Duodenal mucosa (tissue), 2 donors: ENCODE results near the gene ZNF223.

ENCODE experiments used
- H3K27ac ChIP-seq: one replicate; pipeline ENCODE4 v1.7.0; 2013; ENCODE audit warnings: low read depth, low read length
- H3K27me3 ChIP-seq, 2 donors: one replicate each; pipeline ENCODE4 v1.7.0; 2013; ENCODE audit warnings: low read length in 2 of 2, control low read depth in 1 of 2; ENCODE audit not compliant: insufficient read depth in 2 of 2, control insufficient read depth in 1 of 2
- H3K36me3 ChIP-seq, 2 donors: one replicate each; pipeline ENCODE4 v1.7.0; 2013; ENCODE audit warnings: low read length in 2 of 2, control low read depth in 1 of 2; ENCODE audit not compliant: insufficient read depth in 2 of 2, control insufficient read depth in 1 of 2
- H3K4me1 ChIP-seq, 2 donors: one replicate each; pipeline ENCODE4 v1.7.0; 2013; ENCODE audit warnings: low read length in 2 of 2, control low read depth in 1 of 2; ENCODE audit not compliant: insufficient read depth in 2 of 2, control insufficient read depth in 1 of 2
- H3K4me3 ChIP-seq, 2 donors: one replicate each; pipeline ENCODE4 v1.7.0; 2013; ENCODE audit warnings: low read length in 2 of 2, low read depth in 1 of 2
- H3K9ac ChIP-seq, 2 donors: one replicate each; pipeline ENCODE4 v1.7.0; 2013; ENCODE audit warnings: low read length in 2 of 2, low read depth in 1 of 2
- H3K9me3 ChIP-seq, 2 donors: one replicate each; pipeline ENCODE4 v1.7.0; 2013; ENCODE audit warnings: low read length in 2 of 2, control low read depth in 1 of 2; ENCODE audit not compliant: control insufficient read depth in 1 of 2

Gene ZNF223

DNA sequence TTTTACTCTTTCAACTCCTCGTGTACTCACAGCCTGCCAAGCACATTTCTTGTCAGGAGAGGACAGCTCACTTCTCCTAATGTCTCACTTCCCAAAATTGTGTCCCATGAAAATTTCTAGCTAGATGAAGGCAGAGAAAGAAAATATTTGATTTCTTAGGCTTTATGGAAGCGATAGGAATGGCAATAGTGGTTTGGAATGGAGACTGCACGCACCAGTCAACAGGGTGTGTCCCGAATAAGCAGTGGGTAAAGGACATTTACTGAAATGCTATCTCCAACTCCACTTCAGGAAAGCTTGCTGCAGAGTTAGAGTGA lies 27.0 kb upstream of the ZNF223 start:
- Histone ChIP-seq H3K36me3 (peaks cover 22 to 31% of the 10 kb centered on the region in 2 donors), H3K9me3 (peaks cover 0 to 24% of the 10 kb centered on the region in 2 donors), H3K4me1 (peaks cover 4 to 6% of the 10 kb centered on the region in 2 donors), H3K4me3 (peak overlapping the region; percentile 82 to 97), H3K27ac (no peak overlapping the region), H3K27me3 (no peaks in the 10 kb centered on the region), H3K9ac (peak overlapping the region in 1 of 2 donors; percentile 72)

DNA sequence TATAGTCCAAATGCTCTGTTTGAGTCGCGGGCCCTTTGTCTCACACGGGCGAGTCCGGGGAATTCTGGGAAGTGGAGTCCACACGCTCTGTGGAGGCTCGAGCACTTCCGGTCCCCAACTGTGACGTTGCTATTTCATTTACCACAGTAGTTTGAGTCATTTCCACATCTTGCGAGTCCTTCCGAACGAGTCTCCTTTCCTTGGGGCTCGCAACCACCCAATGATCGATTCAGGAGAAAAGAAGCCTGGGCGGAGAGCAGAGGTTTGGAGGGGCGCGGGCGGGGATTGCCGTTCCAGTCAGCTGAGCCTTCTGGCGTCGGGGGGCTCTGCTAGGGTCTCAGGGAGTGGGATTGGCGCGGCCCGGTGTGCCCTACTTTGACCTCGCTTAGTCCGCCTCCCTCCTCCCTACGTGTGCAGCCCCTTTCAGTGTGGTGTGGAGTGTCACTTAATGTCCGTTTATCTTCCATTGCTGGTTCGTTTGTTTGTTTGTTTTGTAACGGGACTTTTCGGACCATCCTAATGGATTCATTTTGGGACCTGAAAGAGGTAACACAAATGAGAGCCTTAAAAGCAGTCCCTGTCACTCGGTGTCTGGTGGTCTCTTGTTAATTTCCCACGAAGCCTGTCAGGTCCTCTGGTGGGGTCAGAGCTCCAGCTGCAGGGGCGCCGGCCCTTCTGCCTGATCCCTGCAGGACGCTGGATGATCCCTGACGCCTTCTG lies 26.5 kb upstream of the ZNF223 start, which contains the start of gene ZNF222:
Gene ZNF222 (plus strand): TSS at position 163 of the 720 bp plus-strand sequence. CDS start 58 bp downstream, at position 221.
- Histone ChIP-seq H3K9ac (peak within 1 kb of the TSS; percentile 72 to 75), H3K9me3 (peaks cover 0 to 29% of the 10 kb centered on the region in 2 donors), H3K4me3 (peak within 1 kb of the TSS; percentile 82 to 97), H3K27me3 (no peaks in the 10 kb centered on the region), H3K36me3 (peaks cover 25 to 36% of the 10 kb centered on the region in 2 donors), H3K4me1 (peaks cover 4 to 6% of the 10 kb centered on the region in 2 donors), H3K27ac (no peak within 1 kb of the TSS)

DNA sequence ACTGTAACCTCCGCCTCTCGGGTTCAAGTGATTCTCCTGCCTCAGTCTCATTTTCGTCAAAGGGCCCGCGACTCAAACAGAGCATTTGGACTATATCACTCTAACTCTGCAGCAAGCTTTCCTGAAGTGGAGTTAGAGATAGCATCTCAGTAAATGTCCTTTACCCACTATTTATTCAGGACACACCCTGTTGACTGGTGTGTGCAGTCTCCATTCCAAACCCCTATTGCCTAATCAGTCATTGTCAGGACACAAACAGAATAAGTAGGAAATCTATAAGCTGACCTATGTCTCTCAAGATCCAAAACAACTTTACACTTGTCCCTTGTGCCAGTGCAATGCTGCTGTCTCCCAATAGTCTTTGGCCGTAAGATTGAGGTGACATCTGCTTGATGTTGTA lies 25.2 kb upstream of the ZNF223 start:
- no peak overlapping the region for H3K9ac ChIP-seq
- no peak overlapping the region for H3K27ac ChIP-seq
- no peak overlapping the region for H3K4me3 ChIP-seq
- H3K36me3 ChIP-seq, result peaks cover 32 to 47% of the 10 kb centered on the region in 2 donors
- no peaks in the 10 kb centered on the region for H3K27me3 ChIP-seq
- H3K4me1 ChIP-seq, result peaks cover 4 to 6% of the 10 kb centered on the region in 2 donors
- H3K9me3 ChIP-seq, result peaks cover 5 to 38% of the 10 kb centered on the region in 2 donors

DNA sequence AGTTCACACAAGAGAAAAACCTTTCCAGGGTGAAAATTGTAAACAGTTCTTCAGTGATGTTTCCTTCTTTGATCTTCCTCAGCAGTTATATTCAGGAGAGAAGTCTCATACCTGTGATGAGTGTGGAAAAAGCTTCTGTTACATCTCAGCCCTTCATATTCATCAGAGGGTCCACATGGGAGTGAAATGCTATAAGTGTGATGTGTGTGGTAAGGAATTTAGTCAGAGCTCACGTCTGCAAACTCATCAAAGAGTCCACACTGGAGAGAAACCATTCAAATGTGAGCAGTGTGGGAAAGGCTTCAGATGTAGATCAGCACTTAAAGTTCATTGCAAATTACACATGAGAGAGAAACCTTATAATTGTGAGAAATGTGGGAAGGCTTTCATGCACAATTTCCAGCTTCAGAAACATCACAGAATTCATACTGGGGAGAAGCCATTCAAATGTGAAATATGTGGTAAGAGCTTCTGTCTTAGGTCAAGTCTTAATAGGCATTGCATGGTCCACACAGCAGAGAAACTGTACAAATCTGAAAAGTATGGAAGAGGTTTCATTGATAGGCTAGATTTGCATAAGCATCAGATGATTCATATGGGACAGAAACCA lies 19.7 kb upstream of the ZNF223 start:
- no peak overlapping the region for H3K9ac ChIP-seq
- peaks cover 42 to 55% of the 10 kb centered on the region in 2 donors for H3K36me3 ChIP-seq
- no peaks in the 10 kb centered on the region for H3K27me3 ChIP-seq
- H3K4me1 ChIP-seq, result no peaks in the 10 kb centered on the region
- H3K27ac ChIP-seq, result no peak overlapping the region
- H3K4me3 ChIP-seq, result peak overlapping the region in 1 of 2 donors; percentile 0
- H3K9me3 ChIP-seq, result peaks cover 40 to 65% of the 10 kb centered on the region in 2 donors

DNA sequence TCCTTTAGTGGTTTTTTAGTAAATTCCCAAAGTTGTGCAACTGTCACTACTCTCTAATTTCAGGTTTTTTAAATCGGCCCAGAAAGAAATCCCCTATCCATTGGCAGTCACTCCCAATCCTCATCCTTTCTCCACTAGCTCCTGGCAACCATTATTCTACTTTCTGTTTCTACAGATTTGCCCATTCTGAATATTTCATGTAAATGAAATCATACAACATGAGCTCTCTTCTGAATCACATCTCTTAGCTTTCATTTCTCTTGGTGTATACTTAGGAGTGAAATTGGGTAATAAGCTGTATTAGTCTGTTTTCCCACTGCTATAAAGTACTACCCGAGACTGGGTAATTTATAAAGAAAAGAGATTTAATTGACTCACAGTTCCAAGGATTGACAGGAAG lies 9.7 kb upstream of the ZNF223 start:
- H3K4me1 ChIP-seq, result no peaks in the 10 kb centered on the region
- H3K36me3 ChIP-seq, result no peaks in the 10 kb centered on the region
- peaks cover 5 to 12% of the 10 kb centered on the region in 2 donors for H3K9me3 ChIP-seq
- no peak overlapping the region for H3K27ac ChIP-seq
- H3K9ac ChIP-seq, result no peak overlapping the region
- H3K4me3 ChIP-seq, result no peak overlapping the region
- H3K27me3 ChIP-seq, result no peaks in the 10 kb centered on the region

DNA sequence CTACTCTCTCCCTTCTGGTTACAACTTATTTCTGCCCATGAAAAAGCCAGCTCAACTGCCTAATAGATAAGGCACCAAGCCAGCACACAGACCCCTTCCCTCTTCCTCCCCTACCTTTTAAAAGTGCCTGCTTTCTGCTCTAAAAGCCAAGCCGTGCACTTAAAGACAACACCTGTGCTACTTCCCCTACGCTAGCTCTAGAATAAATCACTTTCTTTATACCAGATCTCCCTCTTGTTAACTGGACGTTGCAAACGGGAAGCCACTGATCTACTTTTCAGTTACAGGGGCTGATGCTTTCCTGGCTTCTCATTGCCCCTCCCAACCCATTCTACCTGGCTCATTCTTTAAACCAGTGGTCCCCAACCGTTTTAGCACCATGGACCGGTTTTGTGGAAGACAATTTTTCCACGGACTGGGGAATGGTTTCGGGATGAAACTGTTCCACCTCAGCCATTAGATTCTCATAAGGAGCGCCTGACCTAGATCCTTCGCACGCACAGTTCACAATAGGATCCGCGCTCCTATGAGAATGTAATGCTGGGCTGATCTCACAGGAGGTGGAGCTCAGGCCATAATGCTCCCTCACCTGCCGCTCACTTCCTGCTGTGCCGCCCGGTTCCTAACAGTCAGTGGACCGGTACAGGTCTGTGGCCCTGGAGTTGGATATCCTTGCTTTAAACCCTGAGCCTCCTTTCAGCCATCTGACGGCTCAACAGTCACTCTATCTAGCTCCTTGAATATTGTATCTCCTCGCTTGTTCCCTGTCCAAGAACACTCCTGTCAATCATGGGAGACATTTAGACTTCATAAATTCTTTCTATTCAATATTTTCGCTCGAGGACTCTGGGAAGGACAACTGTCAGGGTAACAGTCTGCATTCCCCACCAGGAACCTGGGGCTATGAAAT lies 841 bp upstream of the ZNF223 start:
- peaks cover 4 to 11% of the 10 kb centered on the region in 2 donors for H3K36me3 ChIP-seq
- peak overlapping the region; percentile 80 to 97 for H3K4me3 ChIP-seq
- no peak overlapping the region for H3K27ac ChIP-seq
- peak overlapping the region in 1 of 2 donors; percentile 87 for H3K9ac ChIP-seq
- peaks cover 0 to 3% of the 10 kb centered on the region in 2 donors for H3K27me3 ChIP-seq
- peaks cover 10 to 18% of the 10 kb centered on the region in 2 donors for H3K4me1 ChIP-seq
- peaks cover 7 to 11% of the 10 kb centered on the region in 2 donors for H3K9me3 ChIP-seq

DNA sequence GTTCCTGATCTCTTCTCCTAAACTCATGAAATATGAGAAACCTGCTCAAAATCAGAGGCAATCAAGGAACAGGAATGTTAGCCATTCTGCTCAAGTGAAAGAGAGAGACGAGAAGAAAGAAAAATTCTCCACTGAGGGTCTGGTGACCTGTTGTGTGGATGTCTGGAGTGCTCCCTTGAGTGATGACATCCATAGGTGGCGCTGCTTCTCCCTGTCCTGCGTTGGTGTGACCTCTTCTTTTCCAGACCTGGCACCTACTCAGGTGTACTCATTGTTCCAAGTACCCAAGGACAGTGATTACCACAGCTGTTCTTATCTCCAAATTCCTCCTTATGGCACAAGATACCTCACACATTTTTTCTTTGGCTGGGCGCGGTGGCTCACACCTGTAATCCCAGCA lies 4.0 kb downstream of the ZNF223 start:
- Histone ChIP-seq H3K9me3 (peaks cover 12 to 14% of the 10 kb centered on the region in 2 donors), H3K36me3 (peaks cover 31 to 44% of the 10 kb centered on the region in 2 donors)

DNA sequence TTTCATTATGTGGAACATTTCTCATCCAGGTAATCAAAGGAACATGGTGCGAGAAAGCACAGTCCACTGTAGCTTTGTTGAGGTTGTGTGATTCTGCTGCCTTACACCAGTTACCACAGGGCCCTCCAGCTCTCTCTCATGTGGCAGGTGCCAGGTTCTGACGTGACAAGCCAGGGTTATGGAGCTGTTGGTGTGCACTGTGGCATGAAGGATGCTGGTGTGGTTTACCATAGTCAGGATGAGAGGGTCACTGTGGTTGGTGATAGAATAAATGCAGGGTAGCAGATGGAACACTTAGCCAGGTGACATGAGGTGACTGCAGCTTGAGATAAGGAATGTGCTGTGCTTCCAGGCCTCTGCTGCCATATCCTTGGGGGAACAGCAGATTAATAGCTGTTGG lies 7.4 kb downstream of the ZNF223 start:
- H3K4me3 ChIP-seq, result no peak overlapping the region
- no peaks in the 10 kb centered on the region for H3K4me1 ChIP-seq
- H3K9ac ChIP-seq, result no peak overlapping the region
- H3K27ac ChIP-seq, result no peak overlapping the region
- no peaks in the 10 kb centered on the region for H3K27me3 ChIP-seq
- H3K9me3 ChIP-seq, result peaks cover 20 to 23% of the 10 kb centered on the region in 2 donors
- peaks cover 52 to 73% of the 10 kb centered on the region in 2 donors for H3K36me3 ChIP-seq

More for the DNA sequence above, 4.0 kb downstream of the ZNF223 start:
- H3K4me3 ChIP-seq, result no peak overlapping the region
- H3K4me1 ChIP-seq, result peaks cover 6 to 18% of the 10 kb centered on the region in 2 donors
- H3K27ac ChIP-seq, result no peak overlapping the region
- no peak overlapping the region for H3K9ac ChIP-seq
- H3K27me3 ChIP-seq, result no peaks in the 10 kb centered on the region

DNA sequence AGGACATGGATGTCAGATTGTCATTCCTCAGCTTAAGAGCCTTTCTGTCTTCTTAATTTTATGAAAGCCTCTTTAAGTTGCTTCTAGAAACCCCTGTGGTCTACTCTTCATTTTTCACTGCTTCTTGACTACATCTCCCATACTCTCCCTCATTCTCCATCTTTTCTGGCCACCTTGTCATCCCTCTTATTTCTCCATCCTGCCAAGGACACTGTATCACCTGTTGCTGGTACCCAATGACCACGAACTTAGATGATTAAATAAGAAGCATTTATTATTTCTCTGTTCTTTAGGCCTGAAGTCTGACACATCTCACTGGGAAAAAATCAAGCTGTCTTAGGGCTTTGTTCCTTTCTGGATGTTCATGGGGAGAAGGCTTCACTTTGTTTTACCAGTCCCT lies 9.2 kb downstream of the ZNF223 start:
- no peaks in the 10 kb centered on the region for H3K27me3 ChIP-seq
- H3K9ac ChIP-seq, result no peak overlapping the region
- H3K4me3 ChIP-seq, result no peak overlapping the region
- H3K36me3 ChIP-seq, result peaks cover 57 to 74% of the 10 kb centered on the region in 2 donors
- no peak overlapping the region for H3K27ac ChIP-seq
- peaks cover 20 to 27% of the 10 kb centered on the region in 2 donors for H3K9me3 ChIP-seq
- no peaks in the 10 kb centered on the region for H3K4me1 ChIP-seq
